K562 (cell line): Measurements from ENCODE around the gene RBM28.

Experiments
- CCAR2 ChIP-seq: fragments of 200-400 bp; formaldehyde crosslinking; IDR thresholded peaks from 2 replicates; pipeline ENCODE4 v1.6.1; 2017; ENCODE audit warnings: mild to moderate bottlenecking, low read depth, low read length
- CHD2 ChIP-seq: IDR thresholded peaks from 2 replicates; pipeline ENCODE4 v1.6.1; 2011; ENCODE audit warnings: low read depth, low read length
- CTCF ChIP-seq, 3 experiments: IDR thresholded peaks in 2 of 3; conservative IDR thresholded peaks in 1 of 3; 2 replicates each; pipeline ENCODE4 v1.5.1; 2011 to 2012; ENCODE audit warnings: low read length in 3 of 3, mild to moderate bottlenecking in 3 of 3, control low read depth in 2 of 3, improper control_type of control experiment in 1 of 3, inconsistent platforms in 1 of 3, low read depth in 1 of 3, mixed read lengths in 1 of 3, moderate library complexity in 1 of 3; ENCODE audit not compliant: insufficient read depth in 2 of 3
- GABPA ChIP-seq: fragments of 200-800 bp; sonication (Bioruptor generic); conservative IDR thresholded peaks from 2 replicates; pipeline ENCODE4 v1.6.1; 2016; ENCODE audit warnings: low read depth, missing genetic modification characterization, missing compliant biosample characterization
- NR3C1 ChIP-seq: sonication (generic); formaldehyde crosslinking; IDR thresholded peaks from 2 replicates; pipeline ENCODE4 v1.8.1; 2022; ENCODE audit warnings: missing genetic modification reagents
- POLR3A ChIP-seq: IDR thresholded peaks from 2 replicates; pipeline ENCODE4 v1.6.1; 2011; ENCODE audit warnings: borderline replicate concordance, mild to moderate bottlenecking, moderate library complexity; ENCODE audit not compliant: insufficient read length, insufficient read depth; ENCODE audit errors: extremely low read depth
- RCOR1 ChIP-seq, 2 experiments: IDR thresholded peaks; 2 replicates each; pipeline ENCODE4 v1.6.1; 2012; ENCODE audit warnings: low read depth in 2 of 2, low read length in 2 of 2, borderline replicate concordance in 1 of 2, improper control_type of control experiment in 1 of 2
- SLC30A9 ChIP-seq: fragments of 250-450 bp; sonication (Bioruptor Pico); IDR thresholded peaks from 2 replicates; pipeline ENCODE4 v1.8.0; 2022; ENCODE audit warnings: mild to moderate bottlenecking, moderate library complexity
- SMC3 ChIP-seq: conservative IDR thresholded peaks from 2 replicates; pipeline ENCODE4 v1.6.1; 2011; ENCODE audit warnings: low read depth, low read length, improper control_type of control experiment; ENCODE audit not compliant: insufficient read depth
- TRIM24 ChIP-seq, 2 experiments: fragments of 450-650 bp; IDR thresholded peaks; 2 replicates each; pipeline ENCODE4 v1.6.1; 2016
- ZNF232 ChIP-seq: sonication (generic); formaldehyde crosslinking; IDR thresholded peaks from 2 replicates; pipeline ENCODE4 v1.8.0; 2022; ENCODE audit warnings: mild to moderate bottlenecking, missing genetic modification reagents

DNA sequence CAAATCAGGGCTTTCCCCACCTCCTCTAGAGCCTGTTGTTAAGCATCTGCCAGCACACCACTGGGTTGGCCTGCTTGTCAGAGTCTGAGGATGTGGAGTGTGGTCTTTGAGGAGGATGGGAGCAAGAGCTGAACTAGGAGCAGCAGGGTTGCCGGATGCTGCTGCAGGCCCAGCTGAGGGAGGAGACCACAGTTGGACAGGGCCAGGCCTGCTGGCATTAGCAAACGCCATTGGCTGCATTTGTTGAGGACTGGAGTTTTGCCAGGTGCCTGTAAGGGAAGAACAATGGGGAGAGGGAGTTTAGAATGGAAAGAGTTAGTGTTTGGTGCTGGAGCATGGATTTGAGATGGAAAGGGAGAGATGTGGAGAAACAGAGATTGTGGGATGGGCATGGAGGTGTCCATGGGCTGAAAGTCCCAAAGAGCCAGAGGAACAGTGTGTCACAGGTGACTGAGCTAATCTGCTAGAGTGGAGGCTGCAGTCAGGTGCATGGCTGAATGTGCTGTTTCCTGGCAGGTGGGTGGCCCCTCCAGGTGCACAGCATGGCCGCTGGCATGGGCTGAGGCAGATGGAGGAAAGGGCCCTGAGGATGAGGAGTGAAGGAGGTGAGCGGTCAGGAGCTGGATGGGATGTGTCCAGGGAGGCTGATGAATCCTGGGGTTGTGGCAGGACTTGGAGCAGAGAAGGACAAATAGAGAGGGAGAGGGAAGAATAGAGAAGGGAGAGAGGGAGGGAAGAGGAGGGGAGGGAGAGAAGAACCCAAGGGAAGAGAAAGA, 61.9 kb downstream of the RBM28 start:
- TF ChIP-seq SLC30A9 (CRISPR knock-in tag) (no peak), POLR3A (no peak), SMC3 (no peak), CCAR2 (no peak), CTCF (IDR thresholded peaks at IDR 0.05 in 2 of 3, conservative IDR thresholded peaks at IDR 0.05 in 1 of 3; ENCODE audit: insufficient read depth in 2 of 3, low read depth in 1 of 3, low read length in 3 of 3) (no peak), CHD2 (no peak), ZNF232 (CRISPR knock-in tag) (no peak), GABPA (tag) (no peak), RCOR1 (IDR thresholded peaks at IDR 0.05; ENCODE audit: borderline replicate concordance in 1 of 2, low read depth in 2 of 2, low read length in 2 of 2) (no peak), TRIM24 (IDR thresholded peaks at IDR 0.05) (no peak), NR3C1 (CRISPR knock-in tag) (no peak)
